GM12875 (cell line): ENCODE measurements around the gene PHOX2B.

Experiments
- H3K4me3 ChIP-seq: one replicate; pipeline ENCODE4 v1.5.1; 2011; ENCODE audit warnings: low read depth, low read length, control low read depth
- TF ChIP-seq, protein P1 (sequence below): IDR thresholded peaks from 2 replicates; pipeline ENCODE4 v1.5.1; 2011; ENCODE audit warnings: low read depth, mild to moderate bottlenecking, control low read depth, inconsistent platforms, low read length, moderate library complexity, borderline replicate concordance; ENCODE audit not compliant: insufficient read depth

PHOX2B gene

DNA sequence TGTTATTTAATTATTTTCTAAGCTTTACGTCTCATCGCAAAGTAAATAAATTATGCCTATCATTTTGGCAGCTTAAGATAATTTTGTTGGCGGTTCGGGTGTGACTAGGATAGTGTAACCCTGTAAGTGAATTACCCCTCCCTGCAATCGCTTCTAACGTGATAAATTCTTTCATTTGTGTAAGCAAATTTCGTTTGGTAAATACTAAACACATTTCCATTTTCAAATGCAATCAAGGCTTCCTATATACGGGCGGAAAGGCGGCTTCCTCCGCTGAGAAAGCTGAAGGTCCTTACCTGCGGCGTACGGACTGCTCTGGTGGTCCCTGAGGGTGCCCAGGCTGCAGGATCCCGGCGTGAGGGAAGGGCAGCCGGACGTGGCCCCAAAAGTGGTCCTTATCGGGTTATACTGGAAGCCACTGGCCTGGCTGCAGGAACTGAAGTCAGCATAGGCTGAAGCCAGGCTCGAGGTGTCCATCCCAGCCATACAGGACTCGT lies 403 bp downstream of the PHOX2B start:
- TF ChIP-seq, protein P1, sequence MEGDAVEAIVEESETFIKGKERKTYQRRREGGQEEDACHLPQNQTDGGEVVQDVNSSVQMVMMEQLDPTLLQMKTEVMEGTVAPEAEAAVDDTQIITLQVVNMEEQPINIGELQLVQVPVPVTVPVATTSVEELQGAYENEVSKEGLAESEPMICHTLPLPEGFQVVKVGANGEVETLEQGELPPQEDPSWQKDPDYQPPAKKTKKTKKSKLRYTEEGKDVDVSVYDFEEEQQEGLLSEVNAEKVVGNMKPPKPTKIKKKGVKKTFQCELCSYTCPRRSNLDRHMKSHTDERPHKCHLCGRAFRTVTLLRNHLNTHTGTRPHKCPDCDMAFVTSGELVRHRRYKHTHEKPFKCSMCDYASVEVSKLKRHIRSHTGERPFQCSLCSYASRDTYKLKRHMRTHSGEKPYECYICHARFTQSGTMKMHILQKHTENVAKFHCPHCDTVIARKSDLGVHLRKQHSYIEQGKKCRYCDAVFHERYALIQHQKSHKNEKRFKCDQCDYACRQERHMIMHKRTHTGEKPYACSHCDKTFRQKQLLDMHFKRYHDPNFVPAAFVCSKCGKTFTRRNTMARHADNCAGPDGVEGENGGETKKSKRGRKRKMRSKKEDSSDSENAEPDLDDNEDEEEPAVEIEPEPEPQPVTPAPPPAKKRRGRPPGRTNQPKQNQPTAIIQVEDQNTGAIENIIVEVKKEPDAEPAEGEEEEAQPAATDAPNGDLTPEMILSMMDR, result no peak
- no peak overlapping the region for H3K4me3 ChIP-seq

DNA sequence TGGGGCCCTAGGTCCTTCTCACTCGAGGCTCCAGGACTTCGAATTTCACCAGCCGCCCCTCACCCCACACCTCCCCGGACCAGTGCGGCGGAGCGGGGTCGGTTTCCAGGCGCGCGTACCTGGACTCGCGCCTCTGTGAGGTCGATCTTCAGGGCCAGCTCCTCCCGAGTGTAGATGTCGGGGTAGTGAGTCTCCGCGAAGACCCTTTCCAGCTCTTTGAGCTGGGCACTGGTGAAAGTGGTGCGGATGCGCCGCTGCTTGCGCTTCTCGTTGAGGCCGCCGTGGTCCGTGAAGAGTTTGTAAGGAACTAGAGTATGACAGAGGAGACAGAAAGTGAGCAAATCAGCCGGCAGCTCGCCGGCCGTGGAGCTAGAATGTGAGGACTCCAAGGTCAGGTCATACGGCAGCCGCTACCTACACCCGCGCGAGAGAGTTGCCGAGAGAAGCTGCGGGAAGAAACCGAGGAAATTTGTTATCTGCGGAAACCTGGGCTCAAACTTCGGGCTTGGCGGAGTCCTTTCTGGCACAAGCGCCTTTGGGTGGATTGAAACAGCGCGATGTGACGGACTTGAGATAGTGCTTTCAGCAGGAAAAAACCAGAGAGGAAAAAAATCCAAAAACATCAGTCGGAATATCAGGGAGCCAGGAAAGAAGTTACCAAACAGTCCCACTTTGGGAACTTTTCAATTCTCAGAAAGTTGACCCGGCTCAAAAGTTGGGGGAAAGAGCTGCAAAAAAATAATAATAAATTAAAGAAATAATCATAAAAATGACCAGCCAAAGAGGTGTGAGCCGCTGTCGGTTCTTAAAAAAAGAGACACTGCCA lies 1.1 kb downstream of the PHOX2B start:
- TF ChIP-seq, protein P1, result no peak
- no peak overlapping the region for H3K4me3 ChIP-seq

- H3K4me3 ChIP-seq, result no peak overlapping the region
- TF ChIP-seq, protein P1, result no peak
These were observed 1.9 kb downstream of the PHOX2B start for GRCh38 chr4:41746440-41747229.

- TF ChIP-seq, protein P1, result no peak
- no peak overlapping the region for H3K4me3 ChIP-seq
These were observed 2.5 kb downstream of the PHOX2B start for GRCh38 chr4:41746025-41746439.

DNA sequence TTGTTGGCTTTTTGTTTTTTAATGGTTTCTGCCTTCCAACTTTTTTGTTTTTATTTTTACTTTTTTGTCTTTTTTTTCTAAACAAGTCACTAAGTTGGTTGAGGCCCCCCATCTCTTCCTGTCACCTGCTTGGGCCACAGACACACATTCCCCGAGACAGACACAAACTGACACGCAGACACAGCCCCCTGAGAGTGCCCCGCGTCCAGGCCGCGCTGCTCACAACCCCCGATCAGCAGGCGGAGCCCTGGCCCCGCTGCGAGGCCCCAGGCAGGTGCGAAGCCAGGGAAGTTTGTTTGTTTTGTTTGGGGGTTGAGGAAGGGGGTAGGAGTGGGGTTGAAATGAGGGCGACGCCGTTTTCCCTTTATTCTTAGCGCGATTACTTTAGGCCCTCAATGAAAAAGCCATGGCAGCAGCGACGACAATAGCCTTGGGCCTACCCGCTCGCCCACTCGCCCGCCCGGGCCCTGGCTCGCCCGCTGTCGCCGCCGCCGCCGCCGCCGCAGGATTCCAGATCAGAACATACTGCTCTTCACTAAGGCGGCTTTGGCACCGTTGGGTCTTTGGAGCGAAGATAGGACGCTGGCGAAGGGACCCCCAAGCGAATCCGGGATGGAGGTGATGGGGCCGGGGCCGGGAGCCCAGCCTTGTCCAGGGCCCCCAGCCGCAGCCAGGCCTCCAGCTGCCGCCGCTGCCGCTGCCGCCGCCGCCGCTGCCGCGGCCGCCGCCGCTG lies 3.1 kb downstream of the PHOX2B start:
- TF ChIP-seq, protein P1, result no peak

GRCh38 chr4:41744572-41745291 lies 3.8 kb downstream of the PHOX2B start:
- H3K4me3 ChIP-seq, result no peak overlapping the region
- TF ChIP-seq, protein P1, result no peak

More for the DNA sequence above, 3.1 kb downstream of the PHOX2B start:
- H3K4me3 ChIP-seq, result no peak overlapping the region
